OCI-LY7 (cell line): ENCODE results near the gene SAXO1. TPM values are rescaled to one million over a fixed set of nuclear protein-coding genes. Genes with fewer than 3 reads are reported as not detected.

ENCODE experiments used
- BruUV-seq: library from RNA; stranded (reverse); fragments of 400-500 nt; replicated peaks from 2 replicates; lab custom pipeline; 2021; lab: Mats Ljungman, UMichigan
- CTCF ChIA-PET: fragments of 300-600 bp; sonication (Branson Sonifier 250); formaldehyde crosslinking; loops from one replicate; lab custom pipeline; 2022; ENCODE audit warnings: antibody characterized with exemption; ENCODE audit not compliant: unreplicated experiment; lab: Charles Lee
- POLR2A ChIA-PET: fragments of 300-600 bp; sonication (Branson Sonifier 250); formaldehyde crosslinking; loops from one replicate; lab custom pipeline; 2022; ENCODE audit warnings: antibody characterized with exemption; lab: Charles Lee
- DNase-seq: peaks from one replicate; pipeline ENCODE4 v3.0.0-alpha.2; 2015; ENCODE audit warnings: low spot score
- H2AFZ ChIP-seq: fragments of 200-600 bp; sonication (generic), shearing (Covaris generic); 2 replicates; pipeline ENCODE4 v1.6.1; 2014; ENCODE audit warnings: mild to moderate bottlenecking, antibody characterized with exemption, low read length, moderate library complexity
- H3K27ac ChIP-seq: fragments of 200-600 bp; sonication (generic); 2 replicates; pipeline ENCODE4 v1.5.1; 2014; ENCODE audit warnings: mixed run types, low read depth, mild to moderate bottlenecking, moderate library complexity, low read length, inconsistent platforms; ENCODE audit not compliant: poor library complexity, severe bottlenecking
- H3K36me3 ChIP-seq: fragments of 200-600 bp; sonication (generic); 2 replicates; pipeline ENCODE4 v1.6.1; 2014; ENCODE audit warnings: mild to moderate bottlenecking, antibody characterized with exemption, low read length, moderate library complexity, mixed read lengths; ENCODE audit not compliant: insufficient read depth
- H3K4me1 ChIP-seq: fragments of 200-600 bp; sonication (generic); 2 replicates; pipeline ENCODE4 v1.5.1; 2014; ENCODE audit warnings: mild to moderate bottlenecking, low read length; ENCODE audit not compliant: insufficient read depth, poor library complexity, severe bottlenecking
- H3K4me2 ChIP-seq: fragments of 200-600 bp; sonication (generic); 2 replicates; pipeline ENCODE4 v1.6.1; 2014; ENCODE audit warnings: mild to moderate bottlenecking, low read length
- H3K4me3 ChIP-seq: fragments of 200-600 bp; sonication (generic); 2 replicates; pipeline ENCODE4 v1.5.1; 2014; ENCODE audit warnings: mild to moderate bottlenecking, low read depth, low read length; ENCODE audit not compliant: poor library complexity, severe bottlenecking
- H3K79me2 ChIP-seq: fragments of 200-600 bp; sonication (generic); 2 replicates; pipeline ENCODE4 v1.6.1; 2016; ENCODE audit warnings: low read depth, mild to moderate bottlenecking, low read length, moderate library complexity, mixed read lengths; ENCODE audit not compliant: insufficient read depth
- H3K9me2 ChIP-seq: fragments of 200-600 bp; sonication (generic); 2 replicates; pipeline ENCODE4 v1.6.1; 2016; ENCODE audit warnings: mild to moderate bottlenecking, low read length, mixed read lengths; ENCODE audit not compliant: insufficient read depth
- H3K9me3 ChIP-seq: fragments of 200-600 bp; sonication (generic); 2 replicates; pipeline ENCODE4 v1.6.1; 2014; ENCODE audit warnings: mild to moderate bottlenecking, mixed run types, low read length, mixed read lengths
- H4K20me1 ChIP-seq: fragments of 200-600 bp; sonication (generic); 2 replicates; pipeline ENCODE4 v1.6.1; 2014; ENCODE audit warnings: mild to moderate bottlenecking, antibody characterized with exemption, low read length, moderate library complexity, mixed read lengths; ENCODE audit not compliant: insufficient read depth
- EZH2phosphoT487 ChIP-seq: fragments of 200-600 bp; sonication (generic); IDR thresholded peaks from 2 replicates; pipeline ENCODE4 v1.6.1; 2018; ENCODE audit warnings: low read depth, borderline replicate concordance, mild to moderate bottlenecking, mixed run types, antibody characterized with exemption, low read length, moderate library complexity, mixed read lengths
- intact Hi-C: fragments of 100-400 bp; cut with micrococcal nuclease; formaldehyde crosslinking; loops from one replicate; pipeline ENCODE4 v1.10.0; 2022; ENCODE audit not compliant: unreplicated experiment
- total RNA-seq, 2 experiments: library from RNA; depleted of rRNA in 1 of 2; stranded (reverse); fragments of >200 nt in 1 of 2; shearing (Covaris generic) in 1 of 2; gene quantifications; 2 replicates each; pipeline ENCODE4 v1.2.3, GENCODE V29; 2014 to 2022
- TF ChIP-seq, protein P1 (sequence below): fragments of 200-600 bp; sonication (generic); conservative IDR thresholded peaks from 2 replicates; pipeline ENCODE4 v1.5.1; 2014; ENCODE audit warnings: mild to moderate bottlenecking, antibody characterized with exemption, low read length, moderate library complexity, mixed read lengths

The SAXO1 gene
- total RNA-seq, 2 experiments from 2014 or later, result 0.63 TPM; not detected in 1

GRCh38 chr9:18979367-18979766 is 53.6 kb downstream of the SAXO1 start:
- ChIA-PET CTCF (no interaction called here), POLR2A (no interaction called here)
- H3K9me2 ChIP-seq, result no peaks in the 10 kb centered on the region; the same call in 1 of the 2 replicates
- TF ChIP-seq, protein P1, sequence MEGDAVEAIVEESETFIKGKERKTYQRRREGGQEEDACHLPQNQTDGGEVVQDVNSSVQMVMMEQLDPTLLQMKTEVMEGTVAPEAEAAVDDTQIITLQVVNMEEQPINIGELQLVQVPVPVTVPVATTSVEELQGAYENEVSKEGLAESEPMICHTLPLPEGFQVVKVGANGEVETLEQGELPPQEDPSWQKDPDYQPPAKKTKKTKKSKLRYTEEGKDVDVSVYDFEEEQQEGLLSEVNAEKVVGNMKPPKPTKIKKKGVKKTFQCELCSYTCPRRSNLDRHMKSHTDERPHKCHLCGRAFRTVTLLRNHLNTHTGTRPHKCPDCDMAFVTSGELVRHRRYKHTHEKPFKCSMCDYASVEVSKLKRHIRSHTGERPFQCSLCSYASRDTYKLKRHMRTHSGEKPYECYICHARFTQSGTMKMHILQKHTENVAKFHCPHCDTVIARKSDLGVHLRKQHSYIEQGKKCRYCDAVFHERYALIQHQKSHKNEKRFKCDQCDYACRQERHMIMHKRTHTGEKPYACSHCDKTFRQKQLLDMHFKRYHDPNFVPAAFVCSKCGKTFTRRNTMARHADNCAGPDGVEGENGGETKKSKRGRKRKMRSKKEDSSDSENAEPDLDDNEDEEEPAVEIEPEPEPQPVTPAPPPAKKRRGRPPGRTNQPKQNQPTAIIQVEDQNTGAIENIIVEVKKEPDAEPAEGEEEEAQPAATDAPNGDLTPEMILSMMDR, result no peak
- no peaks in the 10 kb centered on the region for H3K4me1 ChIP-seq
- H3K4me3 ChIP-seq, result no peak overlapping the region
- H3K4me2 ChIP-seq, result no peak overlapping the region
- DNase-seq, result no peak
- intact Hi-C loops, result no loop called here
- H3K36me3 ChIP-seq, result no peaks in the 10 kb centered on the region
- no peak overlapping the region for H3K27ac ChIP-seq
- no TSS peak for BruUV-seq
- H3K9me3 ChIP-seq, result no peaks in the 10 kb centered on the region
- no peak overlapping the region for H2AFZ ChIP-seq
- H4K20me1 ChIP-seq, result no peaks in the 10 kb centered on the region
- H3K79me2 ChIP-seq, result no peaks in the 10 kb centered on the region

DNA sequence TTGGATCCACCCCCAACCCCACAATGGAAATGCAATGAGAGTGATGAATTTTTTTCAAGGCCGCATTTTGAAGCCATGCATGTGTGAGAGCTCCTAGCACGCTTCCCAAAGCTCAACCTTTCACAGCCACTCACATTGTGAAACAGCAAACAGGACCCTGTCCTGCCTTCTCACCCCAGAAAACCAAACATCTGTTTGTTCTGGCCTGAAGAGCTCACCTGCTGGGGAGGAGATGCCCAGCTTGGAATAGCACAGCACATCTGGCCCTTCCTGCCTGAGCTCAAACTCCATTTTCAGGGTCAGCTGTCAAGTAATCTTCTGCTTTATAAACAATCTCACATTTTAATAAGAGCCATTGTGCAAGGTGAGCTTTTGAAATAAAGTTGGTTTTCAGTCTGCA is 54.8 kb downstream of the SAXO1 start:
- Histone ChIP-seq H4K20me1 (no peaks in the 10 kb centered on the region), H3K79me2 (no peaks in the 10 kb centered on the region), H3K36me3 (no peaks in the 10 kb centered on the region), H3K4me2 (no peak overlapping the region), H3K27ac (no peak overlapping the region), H3K4me3 (no peak overlapping the region), H3K9me3 (no peaks in the 10 kb centered on the region), H3K4me1 (no peaks in the 10 kb centered on the region), H3K9me2 (no peaks in the 10 kb centered on the region; the same call in 1 of the 2 replicates), H2AFZ (no peak overlapping the region)
- no peak for DNase-seq
- intact Hi-C loops, result no loop called here
- no TSS peak for BruUV-seq
- CTCF ChIA-PET, result no interaction called here
- POLR2A ChIA-PET, result no interaction called here
- TF ChIP-seq, protein P1, result no peak
- TF ChIP-seq EZH2phosphoT487, result no peak

GRCh38 chr9:18976709-18977531 is 56.1 kb downstream of the SAXO1 start:
- Histone ChIP-seq H3K4me3 (no peak overlapping the region), H3K9me2 (no peaks in the 10 kb centered on the region), H3K36me3 (no peaks in the 10 kb centered on the region), H3K27ac (no peak overlapping the region), H3K9me3 (no peaks in the 10 kb centered on the region), H3K4me1 (no peaks in the 10 kb centered on the region), H3K79me2 (no peaks in the 10 kb centered on the region), H4K20me1 (no peaks in the 10 kb centered on the region), H2AFZ (no peak overlapping the region), H3K4me2 (no peak overlapping the region)
- intact Hi-C loops, result no loop called here
- POLR2A ChIA-PET, result interaction anchor here (1.2 kb wide), 1 partner anchor 8 kb away, joined by 3 read pairs; no protein-coding TSS in a partner anchor
- TF ChIP-seq, protein P1, result no peak
- no peak for TF ChIP-seq EZH2phosphoT487
- CTCF ChIA-PET, result no interaction called here
- no TSS peak for BruUV-seq
- no peak for DNase-seq
